Measurements from ENCODE around the gene SEPTIN2.

- TF ChIP-seq EZH2 (IDR thresholded peaks at IDR 0.05; ENCODE audit: insufficient read depth, low read length) (no peak), CTCF (IDR thresholded peaks at IDR 0.05; ENCODE audit: insufficient read depth, low read depth, low read length) (no peak)
Observed at GRCh38 chr2:241307055-241307454, 8.7 kb upstream of the SEPTIN2 start.

All from astrocyte (in vitro differentiated cells and primary cell).